ENCODE results near the gene LIF.

GRCh38 chr22:30212996-30213441 lies 33.5 kb downstream of the LIF start:
- no peak for TF ChIP-seq CTCF (IDR thresholded peaks at IDR 0.05; ENCODE audit: extremely low read depth in 1 of 2, insufficient read depth in 1 of 2, low read depth in 1 of 2, low read length in 2 of 2)
- no peak for TF ChIP-seq POLR2A (IDR thresholded peaks at IDR 0.05; ENCODE audit: low read depth, low read length)
- no peak for TF ChIP-seq MAX (IDR thresholded peaks at IDR 0.05; ENCODE audit: insufficient read depth, insufficient read length)
- no peak for TF ChIP-seq EZH2 (IDR thresholded peaks at IDR 0.05; ENCODE audit: borderline replicate concordance, low read depth, low read length, severe bottlenecking)
- TF ChIP-seq POLR2AphosphoS5 (IDR thresholded peaks at IDR 0.05; ENCODE audit: insufficient read depth, low read depth, low read length) = no peak
